K562 (cell line): ENCODE results near the gene MBD5. TPM values are rescaled to one million over a fixed set of nuclear protein-coding genes. Genes with fewer than 3 reads are reported as not detected.

ENCODE experiments used
- BCLAF1 ChIP-seq, 2 experiments: fragments of 450-650 bp in 1 of 2; IDR thresholded peaks; 2 replicates each; pipeline ENCODE4 v1.6.1; 2011 to 2017; ENCODE audit warnings: low read depth in 2 of 2, antibody characterized with exemption in 1 of 2, borderline replicate concordance in 1 of 2, low read length in 1 of 2, mild to moderate bottlenecking in 1 of 2, mixed read lengths in 1 of 2; ENCODE audit not compliant: control insufficient read depth in 1 of 2
- BRD9 ChIP-seq: fragments of 450-650 bp; IDR thresholded peaks from 2 replicates; pipeline ENCODE4 v1.6.1; 2018; ENCODE audit warnings: low read depth; ENCODE audit not compliant: partially characterized antibody
- CEBPG ChIP-seq, 3 experiments: fragments of 200-800 bp in 1 of 3; sonication (Bioruptor generic) in 1 of 3; sonication (generic) in 1 of 3; formaldehyde crosslinking in 1 of 3; IDR thresholded peaks in 2 of 3; conservative IDR thresholded peaks in 1 of 3; 2 replicates each; pipeline versions ENCODE4 v1.6.1 to v1.8.0; 2016 to 2022; ENCODE audit warnings: missing compliant biosample characterization in 2 of 3, missing genetic modification characterization in 2 of 3, mild to moderate bottlenecking in 1 of 3, missing genetic modification reagents in 1 of 3
- CXXC5 ChIP-seq: fragments of 250-450 bp; sonication (Bioruptor Pico); IDR thresholded peaks from 2 replicates; pipeline ENCODE4 v1.8.0; 2022; ENCODE audit warnings: inconsistent platforms, mild to moderate bottlenecking, moderate library complexity
- FOS ChIP-seq: IDR thresholded peaks from 3 replicates; pipeline ENCODE4 v1.6.1; 2011; ENCODE audit not compliant: insufficient read length; ENCODE audit errors: extremely low read depth
- HNRNPLL ChIP-seq: fragments of 200-400 bp; formaldehyde crosslinking; IDR thresholded peaks from 2 replicates; pipeline ENCODE4 v1.6.1; 2017; ENCODE audit warnings: low read length, low read depth, mild to moderate bottlenecking; ENCODE audit not compliant: poor library complexity, severe bottlenecking
- LEF1 ChIP-seq: fragments of 450-650 bp; IDR thresholded peaks from 2 replicates; pipeline ENCODE4 v1.6.1; 2016; ENCODE audit warnings: mild to moderate bottlenecking
- MTA2 ChIP-seq: fragments of 450-650 bp; IDR thresholded peaks from 2 replicates; pipeline ENCODE4 v1.6.1; 2016; ENCODE audit warnings: low read depth
- MYC ChIP-seq, 2 experiments: fragments of 250-450 bp in 1 of 2; sonication (Bioruptor Pico) in 1 of 2; IDR thresholded peaks; 2 replicates each; pipeline versions ENCODE4 v1.5.1 to v1.6.1; 2012 to 2021; ENCODE audit warnings: low read depth in 2 of 2, borderline replicate concordance in 1 of 2, improper control_type of control experiment in 1 of 2, low read length in 1 of 2, mild to moderate bottlenecking in 1 of 2, moderate library complexity in 1 of 2
- NR2C2 ChIP-seq, 2 experiments: fragments of 200-800 bp in 1 of 2; sonication (Bioruptor generic) in 1 of 2; sonication (generic) in 1 of 2; formaldehyde crosslinking in 1 of 2; IDR thresholded peaks; 2 replicates each; pipeline versions ENCODE4 v1.6.1 to v1.8.0; 2016 to 2022; ENCODE audit warnings: mild to moderate bottlenecking in 1 of 2, missing compliant biosample characterization in 1 of 2, missing genetic modification characterization in 1 of 2, missing genetic modification reagents in 1 of 2
- NR4A1 ChIP-seq, 2 experiments: fragments of 250-450 bp in 1 of 2; fragments of 450-650 bp in 1 of 2; sonication (Bioruptor Pico) in 1 of 2; IDR thresholded peaks; 2 replicates each; pipeline versions ENCODE4 v1.4.0 to v1.6.1; 2016 to 2020; ENCODE audit warnings: mild to moderate bottlenecking in 2 of 2, missing compliant biosample characterization in 1 of 2, missing genetic modification characterization in 1 of 2, moderate library complexity in 1 of 2
- SIN3A ChIP-seq, 2 experiments: fragments of 150-350 bp in 1 of 2; IDR thresholded peaks; 2 replicates each; pipeline ENCODE4 v1.6.1; 2011 to 2016; ENCODE audit warnings: borderline replicate concordance in 2 of 2, low read depth in 2 of 2, low read length in 2 of 2, mild to moderate bottlenecking in 2 of 2, moderate library complexity in 2 of 2; ENCODE audit not compliant: control insufficient read depth in 1 of 2
- TBP ChIP-seq: optimal IDR thresholded peaks from 2 replicates; pipeline ENCODE3; 2011; ENCODE audit warnings: low read depth, low read length, improper control_type of control experiment
- ZNF212 ChIP-seq: fragments of 450-650 bp; formaldehyde crosslinking; IDR thresholded peaks from 2 replicates; pipeline ENCODE4 v1.4.0; 2020; ENCODE audit warnings: mild to moderate bottlenecking
- ZNF274 ChIP-seq: IDR thresholded peaks from 2 replicates; pipeline ENCODE4 v1.6.1; 2011; ENCODE audit warnings: low read depth, mild to moderate bottlenecking, low read length, moderate library complexity, borderline replicate concordance
- ZNF589 ChIP-seq: fragments of 200-800 bp; sonication (Bioruptor generic); IDR thresholded peaks from 2 replicates; pipeline ENCODE4 v1.6.1; 2016; ENCODE audit warnings: low read depth, missing genetic modification characterization, missing compliant biosample characterization
- ZNF717 ChIP-seq: fragments of 250-450 bp; sonication (Bioruptor Pico); IDR thresholded peaks from 2 replicates; pipeline ENCODE4 v1.5.0; 2021
- ZZZ3 ChIP-seq: fragments of 450-650 bp; IDR thresholded peaks from 2 replicates; pipeline ENCODE4 v1.6.1; 2016; ENCODE audit warnings: antibody characterized with exemption, mild to moderate bottlenecking, moderate library complexity
- polyA plus RNA-seq, 8 experiments: library from polyadenylated mRNA; depleted of rRNA in 4 of 8; stranded (reverse) in 5 of 8; unstranded in 3 of 8; fragments of >200 nt; fragmentation: Nextera tagmentation in 2 of 8; fragmentation: Illumina TruSeq in 1 of 8; extraction: Ambion mirVana in 2 of 8; extraction: Trizol in 1 of 8; gene quantifications; 2 replicates each; pipeline versions ENCODE4 v1.2.1 to v1.2.3, GENCODE V29; 2011 to 2014; ENCODE audit warnings: inconsistent platforms in 1 of 8, missing spikeins in 1 of 8
- total RNA-seq, 7 experiments: library from RNA; depleted of rRNA in 6 of 7; stranded (reverse); fragments of >200 nt in 6 of 7; fragmentation: Illumina TruSeq in 2 of 7; extraction: Trizol in 2 of 7; gene quantifications; 2 replicates each; pipeline versions ENCODE4 v1.2.1 to v1.2.3, GENCODE V29; 2011 to 2021; ENCODE audit warnings: low replicate concordance in 1 of 7
- TF ChIP-seq, protein P1 (sequence below): IDR thresholded peaks from 2 replicates; pipeline ENCODE4 v1.6.1; 2012; ENCODE audit warnings: low read depth, low read length, improper control_type of control experiment, borderline replicate concordance

Gene MBD5
- total and polyA plus RNA-seq, 9 of the 15 experiments (the other 6 are each of a cell fraction or from before 2014, with no cell fraction given), result 3.4 to 14.5 (median 9.0) TPM

DNA sequence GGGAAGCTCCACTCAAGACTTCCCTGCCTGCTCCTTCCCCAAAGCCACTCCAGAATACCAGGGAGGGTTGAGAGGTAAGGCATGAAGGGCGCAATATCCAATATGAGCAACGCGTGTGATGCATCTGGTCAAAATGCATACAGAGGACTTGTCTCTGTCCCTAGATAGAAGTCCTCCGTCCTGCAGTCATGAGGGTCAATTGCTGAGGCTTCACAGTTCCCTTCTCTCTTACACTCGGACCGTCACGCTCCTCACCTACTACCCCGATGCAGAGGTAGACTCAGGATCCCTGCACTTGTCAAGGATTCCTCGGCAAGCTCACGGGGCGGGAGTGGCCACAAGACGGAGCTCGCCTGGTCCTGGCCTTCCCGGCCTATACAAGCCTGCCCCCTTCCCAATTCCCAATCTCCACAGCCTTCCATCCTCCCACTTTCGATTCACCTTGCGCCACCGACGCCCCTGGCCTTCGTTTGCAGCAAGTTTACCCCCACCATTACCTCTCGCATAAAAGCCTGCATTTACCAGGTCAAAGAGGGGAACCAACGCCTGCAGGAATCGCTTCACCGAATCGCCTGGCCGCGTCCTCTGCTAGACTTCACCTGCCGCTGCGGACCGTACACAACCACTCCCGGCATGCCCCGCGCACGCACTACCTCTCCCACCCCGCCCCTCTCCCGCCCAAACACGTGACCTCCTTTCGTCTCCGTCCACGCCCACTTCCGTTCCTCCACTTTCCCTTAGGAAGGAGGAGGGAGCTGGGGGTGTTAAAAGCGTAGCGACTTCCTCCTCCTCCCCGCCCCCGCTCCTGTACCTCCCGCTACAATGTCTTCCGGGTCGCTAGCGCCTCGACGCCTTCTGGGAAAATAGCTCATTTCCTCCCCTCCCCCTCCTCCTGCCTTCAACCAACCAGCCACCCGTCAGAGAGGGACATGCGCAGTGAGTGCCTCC is 506 bp upstream of the MBD5 start, which contains the start of gene ORC4 (continued):
- TF ChIP-seq, protein P1, sequence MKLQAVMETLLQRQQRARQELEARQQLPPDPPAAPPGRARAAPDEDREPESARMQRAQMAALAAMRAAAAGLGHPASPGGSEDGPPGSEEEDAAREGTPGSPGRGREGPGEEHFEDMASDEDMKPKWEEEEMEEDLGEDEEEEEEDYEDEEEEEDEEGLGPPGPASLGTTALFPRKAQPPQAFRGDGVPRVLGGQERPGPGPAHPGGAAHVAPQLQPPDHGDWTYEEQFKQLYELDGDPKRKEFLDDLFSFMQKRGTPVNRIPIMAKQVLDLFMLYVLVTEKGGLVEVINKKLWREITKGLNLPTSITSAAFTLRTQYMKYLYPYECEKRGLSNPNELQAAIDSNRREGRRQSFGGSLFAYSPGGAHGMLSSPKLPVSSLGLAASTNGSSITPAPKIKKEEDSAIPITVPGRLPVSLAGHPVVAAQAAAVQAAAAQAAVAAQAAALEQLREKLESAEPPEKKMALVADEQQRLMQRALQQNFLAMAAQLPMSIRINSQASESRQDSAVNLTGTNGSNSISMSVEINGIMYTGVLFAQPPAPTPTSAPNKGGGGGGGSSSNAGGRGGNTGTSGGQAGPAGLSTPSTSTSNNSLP, result no peak
- peak; percentile 89 for TF ChIP-seq ZZZ3
- TF ChIP-seq CXXC5 (CRISPR knock-in tag), result peak; percentile 69
- TF ChIP-seq MTA2, result peak; percentile 71
- peak; percentile 75 for TF ChIP-seq HNRNPLL
- TF ChIP-seq ZNF589 (CRISPR knock-in tag), result peak; percentile 62; the same call in 1 of the 2 replicates
- peak; percentile 85 for TF ChIP-seq TBP
- no peak for TF ChIP-seq ZNF212 (CRISPR knock-in tag)
- peak in 1 of 2 experiments; percentile 13; a peak in 1 of 4 replicates for TF ChIP-seq SIN3A (IDR thresholded peaks at IDR 0.05; ENCODE audit: borderline replicate concordance in 2 of 2, control insufficient read depth in 1 of 2, low read depth in 2 of 2, low read length in 2 of 2)
- no peak for TF ChIP-seq FOS
- peak; percentile 59; the same call in 1 of the 2 replicates for TF ChIP-seq LEF1
- no peak for TF ChIP-seq ZNF274
- TF ChIP-seq MYC (IDR thresholded peaks at IDR 0.05; ENCODE audit: low read depth, low read length), result peak; percentile 64
- no peak for TF ChIP-seq MYC (CRISPR knock-in tag; IDR thresholded peaks at IDR 0.05; ENCODE audit: borderline replicate concordance, low read depth)
- no peak for TF ChIP-seq ZNF717
- peak; percentile 84 for TF ChIP-seq BRD9
- TF ChIP-seq NR4A1 (CRISPR knock-in tag; IDR thresholded peaks at IDR 0.05), result 0 out of 2 replicates have a peak, but pooled peaks have one; percentile 38
- no peak for TF ChIP-seq NR4A1 (tag; IDR thresholded peaks at IDR 0.05)
- 0 out of 4 replicates have a peak, but pooled peaks of 1 of the 2 experiments have one; percentile 29 for TF ChIP-seq BCLAF1 (IDR thresholded peaks at IDR 0.05; ENCODE audit: borderline replicate concordance in 1 of 2, control insufficient read depth in 1 of 2, low read depth in 2 of 2, low read length in 1 of 2)
- no peak for TF ChIP-seq CEBPG (CRISPR knock-in tag; IDR thresholded peaks at IDR 0.05)
- no peak for TF ChIP-seq CEBPG (tag; conservative IDR thresholded peaks at IDR 0.05 in 1 of 2, IDR thresholded peaks at IDR 0.05 in 1 of 2)
- TF ChIP-seq NR2C2 (CRISPR knock-in tag; IDR thresholded peaks at IDR 0.05), result peak; percentile 96
- peak; percentile 99 for TF ChIP-seq NR2C2 (tag; IDR thresholded peaks at IDR 0.05)
